Measurements from ENCODE around the gene UBALD1.

UBALD1 gene

DNA sequence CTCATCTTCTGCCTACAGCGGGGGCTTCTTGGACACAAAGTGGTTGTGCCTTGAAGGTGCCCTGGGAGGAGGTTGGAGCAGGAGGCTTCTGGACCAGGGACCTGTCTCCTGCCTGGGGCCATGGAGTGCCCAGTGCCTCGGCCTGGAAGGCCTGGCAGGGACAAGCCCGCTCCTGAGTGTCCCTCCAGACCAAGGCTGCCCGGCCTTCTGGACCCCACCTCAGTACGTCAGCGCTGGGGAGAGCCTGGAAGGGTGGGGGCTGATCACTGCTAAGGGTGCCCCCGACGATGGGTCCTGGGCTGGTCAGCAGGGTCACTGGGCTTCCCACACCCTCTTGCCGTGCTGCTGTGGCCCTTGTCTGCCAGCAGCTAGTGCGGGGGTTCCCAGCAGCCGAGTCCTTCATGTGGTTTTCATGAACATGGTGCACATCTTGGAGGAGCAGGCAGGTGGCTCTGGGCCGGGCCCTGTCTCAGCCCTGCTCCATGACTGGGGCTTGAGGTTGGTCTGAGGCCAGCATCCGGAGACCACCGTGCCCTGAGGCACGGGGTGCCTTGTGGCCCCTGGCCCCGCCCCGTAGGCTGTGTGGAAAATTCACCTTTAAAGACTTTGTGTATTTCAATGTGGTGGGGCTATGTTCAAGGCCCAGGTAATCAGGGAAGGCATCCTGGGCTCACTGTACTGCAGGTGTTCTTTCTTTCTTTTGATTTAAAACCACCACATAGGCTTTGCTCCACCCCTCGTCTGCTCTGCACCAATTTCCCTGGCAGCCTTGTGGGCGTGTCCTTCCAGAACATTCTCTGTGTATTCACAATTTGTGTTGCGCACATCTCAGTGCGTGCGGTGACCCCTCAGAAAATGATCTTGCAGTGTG, 32.3 kb upstream of the UBALD1 start:
- DNase-seq (ENCODE audit: low spot score), result no peak

DNA sequence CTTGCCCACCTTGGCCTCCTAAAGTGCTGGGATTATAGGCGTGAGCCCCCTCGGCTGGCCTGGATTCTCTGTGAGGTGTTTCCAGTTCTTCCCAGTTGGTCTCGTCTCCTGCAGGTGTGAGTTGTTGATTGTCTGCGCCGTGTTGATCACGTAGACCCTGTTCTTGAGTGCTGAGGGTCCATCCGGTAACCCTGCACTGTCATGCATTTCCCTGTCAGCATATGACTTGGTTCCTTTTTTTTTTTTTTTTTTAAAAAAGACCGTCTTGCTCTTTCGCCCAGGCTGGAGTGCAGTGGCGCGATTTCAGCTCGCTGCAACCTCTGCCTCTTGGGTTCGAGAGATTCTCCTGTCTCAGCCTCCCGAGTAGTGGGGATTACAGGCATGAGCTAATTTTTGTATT, 27.2 kb upstream of the UBALD1 start:
- no peak for DNase-seq (ENCODE audit: low spot score)

DNA sequence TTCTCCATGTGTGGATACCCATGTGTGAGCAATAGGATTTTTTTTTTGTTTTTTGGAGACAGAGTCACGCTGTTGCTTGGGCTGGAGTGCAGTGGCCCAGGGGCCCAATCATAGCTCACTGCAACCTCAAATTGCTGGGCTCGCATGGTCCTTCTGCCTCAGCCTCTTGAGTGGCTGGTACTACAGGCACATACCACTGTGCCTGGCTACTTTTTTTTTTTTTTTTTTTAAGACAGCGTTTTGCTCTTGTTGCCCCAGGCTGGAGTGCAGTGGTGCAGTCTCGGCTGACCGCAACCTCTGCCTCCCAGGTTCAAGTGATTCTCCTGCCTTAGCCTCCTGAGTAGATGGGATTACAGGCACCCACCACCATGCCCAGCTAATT, 26.6 kb upstream of the UBALD1 start:
- DNase-seq (ENCODE audit: low spot score), result no peak

DNA sequence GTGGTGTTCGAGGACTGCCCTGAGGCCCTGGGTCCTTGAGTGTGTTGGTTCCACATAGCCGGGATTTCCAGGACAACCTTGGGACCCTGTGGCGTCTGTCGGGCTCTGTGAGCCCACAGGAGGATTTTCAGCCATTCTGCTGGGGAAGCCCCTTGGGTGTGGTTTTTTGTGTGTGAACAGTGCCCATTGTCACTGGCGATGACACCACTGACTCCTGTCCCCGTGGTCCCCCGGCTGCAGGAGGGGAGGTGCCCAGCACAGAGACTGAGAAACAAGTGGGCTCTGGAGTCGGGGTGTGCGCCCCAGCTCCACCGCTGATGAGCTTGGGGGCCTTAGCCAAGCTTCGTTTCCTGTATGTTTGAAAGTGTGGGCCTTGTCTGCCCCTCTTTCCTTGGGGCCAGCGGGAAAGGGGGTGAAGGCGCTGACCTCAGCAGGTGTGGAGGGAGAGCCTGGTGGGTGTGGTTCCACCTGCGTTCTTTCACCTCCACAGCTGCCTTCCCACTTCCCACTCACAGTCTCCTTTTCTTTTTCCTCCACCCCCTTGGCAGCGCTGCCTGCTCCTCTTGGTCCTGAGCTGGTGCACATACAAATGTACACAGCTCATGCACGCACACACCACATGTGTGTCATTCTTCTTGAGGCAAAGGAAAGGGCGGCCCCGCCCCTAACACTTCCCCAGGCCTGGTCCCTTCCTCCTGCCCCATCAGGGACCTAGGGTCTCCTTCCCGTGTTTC, 26.1 kb upstream of the UBALD1 start:
- no peak for DNase-seq (ENCODE audit: low spot score)

DNA sequence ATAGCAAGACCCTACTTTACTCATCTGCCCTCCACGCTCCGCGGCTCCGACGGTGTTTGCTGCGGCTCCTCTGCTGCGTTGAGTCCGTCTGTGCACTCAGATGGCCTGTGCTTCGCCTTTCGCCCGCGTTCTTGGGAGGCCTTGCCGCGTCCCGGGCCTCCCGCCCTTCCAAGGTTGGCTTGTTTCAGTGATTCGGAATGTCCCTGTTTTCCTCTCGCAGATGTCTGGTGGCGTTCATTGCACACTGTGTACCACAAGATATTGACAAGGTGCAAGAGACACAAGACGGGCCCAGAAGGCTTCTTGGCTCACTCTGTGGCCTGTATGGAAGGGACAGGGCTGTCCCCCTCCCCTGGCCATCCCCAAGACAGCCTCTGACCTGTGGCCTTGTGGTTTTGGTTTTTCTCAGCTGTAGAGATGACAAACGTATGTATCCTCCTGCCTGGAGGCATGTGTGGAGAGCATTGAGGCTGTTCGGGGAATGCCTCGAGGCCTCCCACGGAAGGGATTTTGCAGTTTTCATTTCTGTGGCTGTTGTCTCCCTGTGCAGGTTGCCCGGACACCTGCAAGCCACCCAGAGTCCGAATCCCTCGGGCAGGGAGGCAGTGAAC, 25.3 kb upstream of the UBALD1 start:
- DNase-seq (ENCODE audit: low spot score), result no peak

DNA sequence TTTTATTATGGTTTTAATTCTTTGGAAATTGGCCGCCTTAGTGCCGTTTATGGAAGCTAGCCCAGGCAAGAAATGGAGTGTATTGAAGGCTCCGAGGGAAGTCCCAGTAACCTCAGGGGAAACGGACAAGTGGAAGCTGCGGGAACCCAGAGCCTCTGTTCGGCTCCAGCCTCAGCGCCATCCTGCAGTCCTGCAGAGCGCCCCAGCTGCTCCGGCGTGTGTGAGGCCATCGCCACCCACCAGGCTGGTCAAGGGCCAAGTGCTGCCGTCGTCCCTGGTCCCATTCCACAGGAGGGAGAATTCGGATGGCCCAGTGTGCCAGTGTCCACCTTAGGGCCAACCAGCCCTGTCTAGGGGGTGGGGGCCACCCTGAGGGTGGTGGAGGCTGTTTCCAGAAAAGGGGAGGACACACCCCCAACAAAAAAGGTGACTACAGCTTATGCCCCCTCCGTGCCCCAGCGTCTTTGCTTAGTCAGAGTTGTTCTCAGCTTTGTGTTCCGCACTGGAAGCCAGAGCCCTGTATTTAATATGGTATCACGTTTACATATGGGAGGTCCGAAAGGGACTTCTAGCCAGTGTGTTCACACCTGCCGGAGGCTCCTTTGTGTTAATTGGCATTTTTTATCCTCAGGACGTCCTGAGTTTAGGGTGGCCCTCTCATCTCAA, 22.9 kb upstream of the UBALD1 start:
- no peak for DNase-seq (ENCODE audit: low spot score)

DNA sequence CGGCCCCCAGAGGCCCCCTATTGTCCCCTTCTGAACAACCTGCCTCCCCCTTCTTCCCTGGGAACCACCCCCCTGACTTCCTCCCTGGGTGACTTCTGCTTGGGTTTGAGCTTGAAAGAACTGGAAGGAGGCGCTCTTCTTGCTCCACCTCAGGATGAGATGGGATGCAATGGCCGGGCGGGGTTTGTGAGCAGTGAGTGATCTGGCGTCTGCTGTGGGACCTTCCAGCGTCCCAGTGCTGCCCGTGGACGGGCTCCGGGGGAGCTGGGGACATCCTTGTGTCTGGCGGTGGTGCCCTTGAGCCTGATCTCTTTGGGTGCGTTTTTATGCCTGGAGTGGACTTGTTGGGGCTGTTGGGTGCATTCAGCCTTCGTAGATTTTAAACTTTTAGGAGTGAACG, 21.5 kb upstream of the UBALD1 start:
- no peak for DNase-seq (ENCODE audit: low spot score)

DNA sequence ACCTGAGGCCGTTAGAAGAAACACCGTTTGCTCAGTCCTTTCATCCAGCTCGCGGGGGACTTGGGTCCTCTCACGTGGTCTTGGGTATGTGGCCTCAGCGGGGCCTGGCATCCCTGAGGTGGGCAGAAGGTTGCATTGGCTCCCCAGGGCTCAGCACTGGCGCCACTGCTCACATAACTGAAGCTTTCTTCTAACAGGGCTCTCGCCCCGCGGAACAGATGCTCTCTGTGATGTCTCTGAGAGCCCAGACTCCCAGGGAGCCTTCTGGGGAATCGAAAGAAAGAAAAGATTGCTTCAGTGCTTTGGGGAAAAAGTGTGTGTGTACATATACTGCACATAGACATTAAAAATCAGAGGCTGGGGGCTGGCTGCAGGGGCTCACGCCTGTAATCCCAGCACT, 20.1 kb upstream of the UBALD1 start:
- DNase-seq (ENCODE audit: low spot score), result no peak

DNA sequence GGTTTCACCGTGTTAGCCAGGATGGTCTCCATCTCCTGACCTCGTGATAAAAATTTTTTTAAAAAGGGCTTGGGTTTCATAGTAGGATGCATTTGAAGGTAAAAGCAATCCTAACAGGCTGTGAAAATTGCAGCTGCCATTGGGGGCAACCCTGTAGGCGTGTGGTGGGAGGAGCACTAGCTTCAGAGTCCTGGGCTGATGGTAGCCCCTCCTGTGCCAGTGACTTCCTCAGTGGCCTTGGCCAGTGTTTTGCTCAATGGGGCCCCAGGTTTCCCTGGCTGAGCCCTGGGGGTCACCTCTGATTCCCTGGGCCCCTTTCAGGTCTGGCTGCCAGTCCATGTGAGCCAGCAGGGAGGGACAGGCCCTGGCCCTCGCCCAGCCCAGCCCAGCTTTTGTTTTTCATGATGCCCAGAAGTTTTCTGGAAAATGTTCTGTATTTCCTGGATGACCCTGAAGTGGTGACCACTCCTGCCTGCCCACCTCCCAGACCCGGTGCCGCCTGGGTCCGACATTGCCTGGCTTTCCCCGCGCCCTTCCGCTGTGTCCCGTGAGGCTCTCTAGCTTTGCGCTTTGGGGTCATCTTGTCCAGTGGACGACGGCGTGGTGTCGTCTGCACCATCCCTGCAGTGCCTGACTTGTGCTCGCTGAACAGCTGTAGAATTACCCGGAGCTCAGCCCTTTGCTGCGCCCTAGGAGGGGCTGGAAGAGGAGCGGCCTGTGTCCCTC, 19.4 kb upstream of the UBALD1 start:
- DNase-seq (ENCODE audit: low spot score), result no peak

DNA sequence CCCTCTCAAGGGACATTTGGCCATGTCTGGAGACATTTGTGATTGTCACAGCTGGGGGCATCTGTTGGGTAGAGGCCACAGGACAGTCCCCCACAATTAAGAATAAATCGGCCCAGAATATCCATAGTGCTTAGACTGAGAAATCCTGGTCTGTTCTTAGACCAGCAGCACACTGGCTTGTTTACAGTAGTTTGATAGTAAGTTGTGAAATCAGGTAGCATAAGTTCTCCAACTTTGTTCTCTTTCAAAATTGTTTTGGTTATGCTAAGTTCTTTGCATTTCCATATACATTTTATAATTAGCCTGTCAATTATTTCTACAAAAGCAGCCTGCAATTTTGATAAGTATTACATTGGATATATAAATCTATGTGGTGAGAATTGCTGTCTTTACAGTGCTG, 16.8 kb upstream of the UBALD1 start:
- no peak for DNase-seq (ENCODE audit: low spot score)

DNA sequence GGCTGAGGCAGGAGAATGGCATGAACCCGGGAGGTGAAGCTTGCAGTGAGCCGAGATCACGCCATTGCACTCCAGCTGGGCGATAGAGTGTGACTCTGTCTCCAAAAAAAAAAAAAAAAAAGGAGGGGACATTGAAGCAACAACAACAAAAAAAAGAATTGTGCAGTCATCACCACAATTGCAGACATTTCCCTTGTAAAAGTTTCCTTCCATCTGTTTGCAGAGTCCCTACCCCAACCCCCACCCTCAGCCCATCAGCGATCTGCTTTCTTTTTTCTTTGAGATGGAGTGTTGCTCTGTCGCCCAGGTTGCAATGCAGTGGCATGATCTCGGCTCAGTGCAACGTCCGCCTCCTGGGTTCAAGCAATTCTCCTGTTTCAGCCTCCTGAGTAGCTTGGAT, 13.6 kb upstream of the UBALD1 start:
- no peak for DNase-seq (ENCODE audit: low spot score)

DNA sequence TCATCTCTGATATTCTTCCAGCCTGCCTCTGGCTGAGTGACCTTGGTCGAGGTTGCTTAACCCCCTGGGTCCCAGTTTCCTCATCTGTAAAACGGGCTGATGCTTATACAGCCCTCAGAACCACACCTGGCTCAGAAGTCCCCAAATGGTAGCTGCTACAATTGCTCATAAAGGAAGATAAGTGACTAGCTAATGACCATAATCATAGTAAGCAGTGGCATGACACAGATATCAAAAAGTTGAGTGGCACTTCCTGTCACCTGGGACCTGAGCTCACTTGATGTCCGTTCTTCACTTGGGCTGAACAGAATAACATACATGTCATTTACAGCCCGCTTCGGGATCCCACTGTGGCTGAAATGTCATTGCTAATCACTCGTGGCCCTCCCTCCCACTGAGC, 11.7 kb upstream of the UBALD1 start:
- DNase-seq (ENCODE audit: low spot score), result no peak

DNA sequence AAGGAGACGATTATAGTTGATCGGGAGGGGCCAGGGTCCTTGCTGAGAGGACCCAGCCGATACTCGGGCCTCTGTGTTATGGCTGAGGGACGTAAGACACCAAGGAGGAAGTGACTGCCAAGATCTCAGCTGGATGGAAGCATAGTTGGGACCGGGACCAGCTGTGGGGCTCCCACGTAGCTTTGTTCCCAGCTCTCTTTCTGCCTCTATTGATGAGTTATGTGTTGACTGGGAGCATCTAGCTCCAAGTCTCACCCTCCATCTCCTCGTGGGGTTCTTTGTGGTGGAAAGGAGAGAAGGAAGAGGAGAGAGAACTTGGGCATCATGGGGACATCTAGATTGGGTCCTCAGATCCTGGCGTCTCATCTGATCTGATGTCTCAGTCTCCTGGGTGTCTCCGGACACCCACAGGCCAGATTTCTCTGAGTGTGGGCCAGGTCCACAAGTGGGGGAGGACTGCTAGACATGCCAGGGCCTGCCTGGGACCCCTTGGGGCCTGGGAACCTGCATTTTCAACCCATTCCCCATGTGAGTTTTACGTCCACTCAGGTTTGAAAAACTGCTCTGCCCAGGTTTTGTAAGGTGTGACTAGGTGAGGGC, 11.0 kb upstream of the UBALD1 start:
- DNase-seq (ENCODE audit: low spot score), result peak; percentile 39

DNA sequence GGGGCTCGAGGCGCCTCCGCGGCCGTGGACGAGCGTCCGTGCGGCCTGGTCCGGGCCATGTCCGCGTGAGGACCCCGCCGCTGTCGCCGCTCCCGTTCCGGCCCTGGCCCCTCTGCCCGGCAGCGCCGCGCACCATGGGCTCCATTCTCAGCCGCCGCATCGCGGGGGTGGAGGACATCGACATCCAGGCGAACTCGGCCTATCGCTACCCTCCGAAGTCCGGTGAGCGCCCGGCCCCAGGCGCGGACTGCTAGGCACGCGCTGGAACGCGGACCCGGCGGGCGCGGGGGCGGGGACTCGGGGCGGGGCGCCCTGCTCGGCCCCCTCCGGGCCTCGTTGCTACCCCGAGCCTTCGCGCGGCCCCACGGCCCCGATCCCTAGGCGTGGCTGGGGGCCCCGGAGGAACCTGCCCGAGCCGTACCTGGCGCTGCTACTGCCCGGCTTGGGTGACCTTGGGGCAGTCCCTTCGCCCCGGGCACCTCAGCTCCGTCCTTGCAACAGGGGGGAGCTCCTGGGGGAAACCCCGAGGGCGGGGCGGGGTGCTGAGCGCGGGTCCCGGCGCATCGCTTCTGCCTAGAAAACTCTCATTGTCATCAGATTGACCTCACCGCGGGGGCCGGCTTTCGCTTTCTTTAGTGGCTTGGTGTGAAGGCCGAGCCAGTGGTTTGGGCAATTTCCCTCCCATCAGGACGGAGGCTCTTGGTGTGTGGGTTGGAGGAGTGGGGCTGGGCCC, 10.3 kb upstream of the UBALD1 start:
- DNase-seq (ENCODE audit: low spot score), result peak; percentile 81

DNA sequence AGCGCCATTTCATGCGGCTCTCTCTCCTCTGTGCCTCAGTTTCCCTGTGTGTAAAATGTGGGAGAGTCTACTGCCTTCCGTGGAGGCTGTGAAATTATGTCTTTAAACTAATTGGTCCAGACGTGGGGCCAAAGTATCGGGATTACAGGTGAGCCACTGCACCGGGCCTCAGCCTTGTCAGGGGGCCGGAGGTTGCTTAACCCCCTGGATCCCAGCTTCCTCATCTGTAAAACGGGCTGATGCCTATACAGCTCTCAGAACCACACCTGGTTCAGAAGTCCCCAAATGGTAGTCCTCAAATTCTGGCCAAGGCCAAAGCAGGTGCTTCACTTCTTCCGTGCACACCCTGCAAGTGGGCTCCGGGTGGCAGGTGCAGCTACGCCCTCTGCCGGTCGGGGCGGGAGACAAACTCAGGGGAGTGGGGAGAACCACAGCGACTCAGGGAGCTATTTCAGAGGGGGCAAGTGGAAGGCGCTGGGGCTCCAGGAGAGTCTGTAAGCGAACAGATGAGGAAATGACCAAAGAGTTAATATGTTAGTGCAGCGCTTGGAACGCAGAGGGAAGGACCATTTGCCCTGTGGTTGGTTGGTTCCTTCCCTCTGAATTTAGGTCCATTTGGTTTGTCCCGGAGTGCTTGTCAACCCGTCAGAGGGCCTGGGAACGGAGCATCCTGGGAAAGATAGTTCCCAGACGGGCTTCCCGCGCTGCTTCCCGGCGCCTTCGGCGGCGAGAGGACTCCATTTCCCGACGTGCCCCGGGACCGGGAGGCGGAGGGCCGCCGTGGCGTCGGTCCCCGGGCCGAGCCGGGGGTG, 9.5 kb upstream of the UBALD1 start, which contains the start of gene MGRN1:
TSS of gene MGRN1 (plus strand) at position 812 of the 812 bp plus-strand sequence. CDS start 135 bp downstream, outside the sequence.
- peak; percentile 96 for DNase-seq (ENCODE audit: low spot score)

DNA sequence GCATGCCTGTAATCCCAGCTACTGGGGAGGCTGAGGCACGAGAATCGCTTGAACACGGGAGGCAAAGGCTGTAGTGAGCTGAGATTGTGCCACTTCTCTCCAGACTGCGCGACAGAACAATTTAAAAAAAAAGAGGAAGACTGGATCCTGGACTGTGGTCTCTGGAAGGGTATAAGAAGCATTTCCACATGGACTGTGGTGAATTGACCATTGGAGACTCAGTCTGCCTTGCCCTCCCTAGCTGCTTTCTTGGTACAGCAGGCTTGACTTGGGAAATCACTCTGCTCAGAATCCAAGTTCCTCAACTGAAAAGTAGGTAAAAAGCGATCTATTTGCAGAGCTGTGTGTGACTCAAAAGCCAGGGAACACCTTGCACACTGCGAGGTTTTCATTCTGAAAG, 8.9 kb upstream of the UBALD1 start:
- no peak for DNase-seq (ENCODE audit: low spot score)

DNA sequence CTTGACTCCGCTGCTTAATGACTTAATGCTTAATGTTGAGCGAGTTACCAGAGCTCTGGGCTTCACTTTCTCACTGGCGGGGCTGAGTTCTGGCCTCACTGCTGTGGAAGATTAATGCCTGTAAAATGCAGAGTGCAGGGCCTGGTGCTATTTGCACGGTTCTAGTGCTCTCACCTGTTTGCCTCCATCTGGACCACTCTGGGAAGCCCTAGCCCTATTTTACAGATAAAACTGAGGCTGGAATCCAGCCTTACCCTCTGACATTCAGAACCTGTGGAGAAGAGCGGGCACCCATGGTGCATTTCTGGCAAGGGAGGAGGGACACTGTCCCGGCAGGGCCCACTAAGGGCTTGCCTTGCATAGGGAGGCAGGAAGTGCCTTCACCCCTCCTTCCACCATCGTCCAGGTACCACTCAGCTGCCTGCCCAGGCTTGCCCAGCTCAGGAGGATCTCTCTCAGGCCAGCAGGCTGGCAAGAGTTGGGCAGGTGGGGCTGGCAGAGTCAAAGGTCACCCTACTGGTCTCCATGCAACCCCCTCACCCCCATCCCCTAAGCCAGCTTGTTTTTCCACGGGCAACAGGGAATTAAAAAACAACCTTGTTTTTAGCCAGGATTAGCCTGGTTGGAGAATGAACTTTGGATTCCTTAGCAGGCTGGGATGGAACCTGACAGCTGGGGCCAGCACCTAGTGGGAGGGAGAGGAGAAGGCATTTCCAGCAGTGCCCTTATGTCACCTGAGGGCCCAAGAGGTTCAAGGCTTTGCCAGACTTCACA, 4.1 kb upstream of the UBALD1 start:
- DNase-seq (ENCODE audit: low spot score), result no peak

DNA sequence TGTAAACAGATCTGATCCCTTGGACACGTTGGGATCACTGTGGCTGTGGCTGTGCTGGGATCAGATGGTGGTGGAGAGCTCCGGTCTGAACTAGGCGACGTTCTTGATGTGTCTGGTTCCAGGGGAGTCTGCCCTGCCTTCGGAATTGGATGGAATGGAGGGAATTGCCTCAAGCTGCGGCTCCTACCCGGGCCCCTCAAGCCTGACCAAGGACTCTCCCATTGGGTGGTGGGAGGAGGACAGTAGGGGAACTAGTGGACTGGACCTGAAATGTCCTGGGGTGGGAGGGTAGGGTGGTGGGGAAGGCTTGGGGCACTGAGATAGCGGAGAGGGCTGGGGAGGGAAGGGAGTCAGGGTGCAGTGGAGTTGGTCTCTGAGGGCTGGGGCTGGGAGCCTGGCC, 3.2 kb upstream of the UBALD1 start:
- DNase-seq (ENCODE audit: low spot score), result no peak
